ENCODE measurements around the gene NCOA7. TPM values are rescaled to one million over a fixed set of nuclear protein-coding genes. Genes with fewer than 3 reads are reported as not detected.
"Not testable (repeated sequence)": the region's sequence is repeated elsewhere in the genome, so short reads cannot be mapped to it uniquely, and the experiment has no call there.

Gene NCOA7
- total and polyA plus RNA-seq, 5 donors: 5.9 to 18.6 (median 16.9) TPM

DNA sequence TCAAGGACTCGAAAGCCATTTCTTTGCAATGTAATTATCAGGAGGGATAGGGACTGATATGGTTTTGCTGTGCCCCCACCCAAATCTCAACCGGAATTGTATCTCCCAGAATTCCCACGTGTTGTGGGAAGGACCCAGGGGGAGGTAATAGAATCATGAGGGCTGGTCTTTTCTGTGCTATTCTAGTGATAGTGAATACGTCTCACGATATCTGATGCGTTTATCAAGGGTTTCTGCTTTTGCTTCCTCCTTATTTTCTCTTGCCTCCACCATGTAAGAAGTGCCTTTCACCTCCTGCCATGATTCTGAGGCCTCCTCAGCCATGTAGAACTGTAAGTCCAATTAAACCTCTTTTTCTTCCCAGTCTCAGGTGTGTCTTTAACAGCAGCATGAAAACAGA is 160.0 kb downstream of the NCOA7 start:
- not testable (repeated sequence) for H3K27me3 ChIP-seq (ENCODE audit: control insufficient read depth, insufficient read depth); DNase-seq; H3K4me1 ChIP-seq (ENCODE audit: control insufficient read depth, insufficient read depth, low read length); H3K27ac ChIP-seq (ENCODE audit: low read length); H3K4me3 ChIP-seq (ENCODE audit: low read length); H3K9me3 ChIP-seq (ENCODE audit: control insufficient read depth, low read length); ATAC-seq
- intact Hi-C loops (cut with DNase I): loop anchor here in 3 of 4 donors (10.0 kb wide), 3 partner anchors 46 to 146 kb away; no protein-coding TSS in a partner anchor
- WGBS: 76% methylated on average over 6 of the region's 6 CpGs

DNA sequence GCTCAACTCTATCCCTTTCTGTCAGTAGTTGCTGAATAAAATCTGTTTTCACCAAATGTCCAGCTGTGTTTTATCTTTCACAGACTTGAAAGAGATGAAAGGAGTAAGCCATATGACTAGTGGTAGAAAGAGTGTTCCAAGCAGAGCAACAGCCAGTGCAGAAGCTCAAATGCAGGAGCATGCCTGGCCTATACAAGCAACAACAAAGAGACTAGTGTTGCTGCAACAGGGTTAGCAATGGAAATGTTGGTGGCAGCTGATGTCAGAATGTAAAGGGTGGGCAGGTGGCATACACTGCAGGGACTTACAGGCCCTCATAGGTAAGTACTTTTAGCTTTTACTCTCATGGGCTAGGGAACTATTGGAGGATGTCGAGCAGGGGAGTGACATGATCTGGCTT is 160.6 kb downstream of the NCOA7 start:
- 66% methylated on average over 1 of the region's 1 CpG for WGBS
- DNase-seq: no peak
- no peak for ATAC-seq
- intact Hi-C loops (cut with DNase I): loop anchor here in 3 of 4 donors (10.0 kb wide), 3 partner anchors 47 to 147 kb away; no protein-coding TSS in a partner anchor
- Histone ChIP-seq H3K4me3 (ENCODE audit: low read length) (no peak overlapping the region), H3K4me1 (ENCODE audit: control insufficient read depth, insufficient read depth, low read length) (no peaks in the 10 kb centered on the region), H3K9me3 (ENCODE audit: control insufficient read depth, low read length) (no peaks in the 10 kb centered on the region), H3K27ac (ENCODE audit: low read length) (no peak overlapping the region), H3K27me3 (ENCODE audit: control insufficient read depth, insufficient read depth) (no peaks in the 10 kb centered on the region)

DNA sequence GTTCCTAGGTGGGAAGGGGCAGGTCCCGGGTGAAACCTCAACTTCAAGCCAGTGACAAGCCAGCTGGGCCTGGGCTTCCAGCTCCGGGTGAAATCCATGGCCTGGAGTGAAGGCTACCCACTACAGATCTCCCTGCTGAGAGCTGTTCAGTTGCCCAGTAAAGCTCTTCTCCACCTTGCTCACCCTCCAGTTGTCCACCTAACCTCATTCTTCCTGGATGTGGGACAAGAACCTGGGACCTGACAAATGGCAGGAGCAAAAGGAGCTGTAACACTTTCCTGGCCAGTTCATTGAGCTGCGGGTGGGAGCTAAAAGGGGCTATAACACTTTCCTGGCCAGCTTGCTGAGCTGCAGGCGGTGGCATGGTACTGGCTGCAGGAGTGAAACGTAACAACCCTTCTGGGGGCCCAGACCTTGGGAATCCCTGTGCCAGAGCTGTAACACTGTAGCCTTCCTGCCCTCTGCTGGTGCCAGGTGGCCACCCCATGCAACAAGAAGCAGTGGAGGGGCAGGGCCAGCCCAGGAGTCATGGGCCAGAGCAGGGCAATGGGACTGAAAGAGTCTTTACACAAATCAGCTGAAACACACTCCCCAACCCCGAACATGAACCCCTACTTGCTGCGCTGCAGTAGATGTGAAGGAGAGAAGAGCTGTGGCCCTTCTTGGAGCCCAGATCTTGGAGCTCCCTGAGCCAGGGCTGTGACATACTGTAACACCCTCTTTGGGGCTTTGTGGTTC is 162.2 kb downstream of the NCOA7 start:
- ATAC-seq (no peak), DNase-seq (peak in 1 of 3 donors; percentile 46)
- intact Hi-C loops (cut with DNase I): loop anchor here in 3 of 4 donors (10.0 kb wide), 3 partner anchors 48 to 148 kb away; no protein-coding TSS in a partner anchor
- H3K4me1 ChIP-seq (ENCODE audit: control insufficient read depth, insufficient read depth, low read length): no peaks in the 10 kb centered on the region
- 83% methylated on average over 7 of the region's 7 CpGs for WGBS
- H3K27me3 ChIP-seq (ENCODE audit: control insufficient read depth, insufficient read depth): no peaks in the 10 kb centered on the region
- H3K27ac ChIP-seq (ENCODE audit: low read length): no peak overlapping the region
- H3K4me3 ChIP-seq (ENCODE audit: low read length): no peak overlapping the region
- no peaks in the 10 kb centered on the region for H3K9me3 ChIP-seq (ENCODE audit: control insufficient read depth, low read length)

DNA sequence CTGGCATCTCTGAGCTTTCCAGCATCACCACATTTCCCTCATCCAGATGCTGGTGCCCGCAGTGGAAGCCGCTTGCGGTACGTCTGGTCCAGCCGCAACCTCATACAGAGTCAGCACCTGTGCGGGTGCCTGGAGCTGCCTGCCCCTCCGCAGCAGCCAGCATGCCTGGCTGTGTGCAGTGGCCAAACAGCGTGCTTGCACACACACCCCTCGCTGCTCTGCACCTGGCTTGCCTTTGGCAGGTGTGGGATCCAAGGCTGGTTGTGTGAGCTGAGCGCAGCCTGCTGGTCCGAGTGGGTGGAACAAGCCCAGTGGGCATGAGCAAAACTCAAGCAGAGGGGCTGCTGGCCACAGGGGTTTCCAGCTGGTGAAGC is 162.7 kb downstream of the NCOA7 start:
- no peaks in the 10 kb centered on the region for H3K4me1 ChIP-seq (ENCODE audit: control insufficient read depth, insufficient read depth, low read length)
- H3K4me3 ChIP-seq (ENCODE audit: low read length): no peak overlapping the region
- H3K9me3 ChIP-seq (ENCODE audit: control insufficient read depth, low read length): no peaks in the 10 kb centered on the region
- DNase-seq (no peak), ATAC-seq (no peak)
- H3K27ac ChIP-seq (ENCODE audit: low read length): no peak overlapping the region
- intact Hi-C loops (cut with DNase I): loop anchor here in 3 of 4 donors (10.0 kb wide), 3 partner anchors 49 to 149 kb away; no protein-coding TSS in a partner anchor
- 78% methylated on average over 11 of the region's 11 CpGs for WGBS
- no peaks in the 10 kb centered on the region for H3K27me3 ChIP-seq (ENCODE audit: control insufficient read depth, insufficient read depth)

DNA sequence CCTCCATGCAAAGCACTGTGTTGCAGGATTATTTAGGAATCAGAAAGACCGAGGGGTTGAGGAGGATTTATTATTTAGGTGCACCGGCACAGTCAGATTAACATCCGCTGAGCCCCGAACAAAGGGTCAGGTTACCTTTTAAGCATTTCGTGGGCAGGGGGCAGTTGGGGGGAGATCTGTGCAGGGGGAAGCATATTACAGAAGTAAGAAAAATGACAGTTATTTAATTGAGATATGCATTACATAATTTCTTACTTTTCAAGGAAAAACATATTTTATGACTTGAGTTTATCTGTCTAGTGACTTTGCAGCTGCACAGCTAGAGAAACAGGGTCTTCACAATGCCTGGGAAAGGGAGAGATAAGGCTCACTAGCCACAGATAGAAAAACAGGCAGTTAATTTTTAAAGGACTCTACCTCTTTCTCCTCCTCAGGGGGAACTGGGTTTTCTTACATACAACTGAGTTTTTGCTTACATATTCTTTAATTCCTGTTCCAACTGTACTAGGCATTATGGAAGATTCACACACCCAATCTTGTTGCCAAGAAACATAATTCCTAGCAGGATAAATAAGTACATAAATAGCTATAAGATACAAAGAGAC is 164.1 kb downstream of the NCOA7 start:
- ATAC-seq: no peak
- 62% methylated on average over 5 of the region's 5 CpGs for WGBS
- Histone ChIP-seq H3K9me3 (ENCODE audit: control insufficient read depth, low read length) (no peaks in the 10 kb centered on the region), H3K27ac (ENCODE audit: low read length) (no peak overlapping the region), H3K4me1 (ENCODE audit: control insufficient read depth, insufficient read depth, low read length) (peaks cover 2% of the 10 kb centered on the region), H3K4me3 (ENCODE audit: low read length) (no peak overlapping the region), H3K27me3 (ENCODE audit: control insufficient read depth, insufficient read depth) (no peaks in the 10 kb centered on the region)
- intact Hi-C loops (cut with DNase I): loop anchor here (5.0 to 10.0 kb wide), 5 partner anchors 50 to 173 kb away; partner anchors contain the start of gene NCOA7 (in 1 of the 4)
- no peak for DNase-seq

DNA sequence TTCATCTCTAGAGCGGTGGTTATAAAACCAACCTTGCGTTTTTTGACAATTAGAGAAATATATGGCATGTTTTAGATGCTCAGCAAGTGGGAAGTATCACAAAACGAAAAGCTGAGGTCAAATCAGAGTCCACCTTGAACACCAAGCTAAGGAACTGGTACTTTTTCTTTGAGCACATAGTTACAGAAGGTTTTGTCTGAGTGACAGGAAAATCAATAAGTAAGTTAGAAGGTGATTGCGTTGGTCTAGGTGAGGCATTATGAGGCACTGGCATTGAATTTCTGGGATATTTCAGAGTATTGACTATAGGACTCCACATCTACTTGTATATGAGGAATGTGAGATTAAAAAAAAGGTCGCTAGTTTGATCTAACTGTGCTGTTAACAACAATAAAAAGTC is 165.2 kb downstream of the NCOA7 start:
- H3K27me3 ChIP-seq (ENCODE audit: control insufficient read depth, insufficient read depth): no peaks in the 10 kb centered on the region
- H3K4me1 ChIP-seq (ENCODE audit: control insufficient read depth, insufficient read depth, low read length): peaks cover 2% of the 10 kb centered on the region
- intact Hi-C loops (cut with DNase I): loop anchor here (5.0 to 10.0 kb wide), 5 partner anchors 51 to 174 kb away; partner anchors contain the start of gene NCOA7 (in 1 of the 4)
- 44% methylated on average over 5 of the region's 5 CpGs for WGBS
- H3K9me3 ChIP-seq (ENCODE audit: control insufficient read depth, low read length): no peaks in the 10 kb centered on the region
- peak overlapping the region; percentile 60 for H3K4me3 ChIP-seq (ENCODE audit: low read length)
- no peak overlapping the region for H3K27ac ChIP-seq (ENCODE audit: low read length)
- ATAC-seq (no peak), DNase-seq (no peak)

DNA sequence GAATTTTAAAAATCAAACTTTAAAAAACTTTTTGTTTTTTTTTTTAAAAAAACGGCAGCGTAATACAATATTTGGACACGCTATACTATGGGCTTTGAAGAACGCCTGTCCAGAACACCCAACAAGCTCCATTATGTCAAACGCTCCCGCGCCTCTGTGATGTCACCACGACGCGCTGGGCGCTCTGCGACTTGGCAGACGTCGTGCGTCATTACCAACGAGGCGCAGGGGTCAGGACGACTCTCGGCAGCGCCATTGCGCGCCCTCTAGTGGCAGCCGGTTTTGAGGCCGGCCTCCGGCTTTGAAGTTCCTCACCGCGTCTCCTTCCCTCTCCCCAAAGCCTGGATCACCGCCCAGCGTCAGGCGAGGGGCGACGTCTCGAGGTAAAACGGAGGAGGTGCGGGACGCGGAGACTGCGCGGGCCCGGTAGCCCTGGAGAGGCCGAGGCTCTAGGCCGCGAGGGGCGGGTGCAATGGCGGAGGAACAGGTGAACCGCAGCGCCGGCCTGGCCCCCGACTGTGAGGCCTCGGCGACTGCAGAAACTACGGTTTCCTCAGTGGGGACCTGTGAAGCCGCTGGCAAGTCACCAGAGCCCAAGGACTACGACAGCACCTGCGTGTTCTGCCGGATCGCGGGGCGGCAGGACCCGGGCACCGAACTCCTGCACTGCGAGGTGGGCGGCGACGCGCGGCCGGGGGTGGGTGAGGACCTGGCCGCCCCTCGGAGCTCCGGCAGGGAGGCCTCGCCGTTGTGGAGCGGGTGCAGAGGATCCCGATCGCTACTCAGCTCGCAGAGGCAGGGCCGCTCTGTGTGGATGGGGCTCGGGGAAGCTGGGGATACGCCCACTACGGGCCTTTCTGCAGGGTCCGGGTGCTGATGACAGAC is 166.0 kb downstream of the NCOA7 start, which contains the start of gene HINT3:
Gene HINT3, plus strand, starts transcription at position 265 of the 885 bp plus-strand sequence. Its CDS starts 208 bp downstream, at position 473.
- DNase-seq (peak; percentile 99 to 100 (median 99)), ATAC-seq (peak; percentile 97)
- Histone ChIP-seq H3K4me1 (ENCODE audit: control insufficient read depth, insufficient read depth, low read length) (peaks cover 2% of the 10 kb centered on the region), H3K4me3 (ENCODE audit: low read length) (peak within 1 kb of the TSS; percentile 60), H3K27me3 (ENCODE audit: control insufficient read depth, insufficient read depth) (no peaks in the 10 kb centered on the region), H3K27ac (ENCODE audit: low read length) (peak within 1 kb of the TSS; percentile 74), H3K9me3 (ENCODE audit: control insufficient read depth, low read length) (no peaks in the 10 kb centered on the region)
- intact Hi-C loops (cut with DNase I): loop anchor here (5.0 to 10.0 kb wide), 5 partner anchors 52 to 174 kb away; partner anchors contain the start of gene NCOA7 (in 1 of the 4)
- WGBS: under 1% methylated on average over 82 of the region's 82 CpGs

DNA sequence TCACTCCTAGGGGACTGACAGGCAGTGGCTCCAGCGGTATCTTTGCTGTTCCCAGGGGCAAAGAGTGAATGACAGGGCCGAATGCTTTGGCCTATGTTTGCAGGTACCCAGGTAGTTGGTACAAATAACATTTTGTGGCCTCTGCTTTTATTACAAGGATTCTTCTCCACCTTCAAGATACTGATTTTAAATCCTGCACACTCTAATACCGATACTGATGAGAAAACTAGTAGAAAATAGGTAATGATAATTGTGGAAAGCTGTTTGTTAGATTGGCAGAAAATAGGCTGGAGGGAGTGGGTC is 166.6 kb downstream of the NCOA7 start:
- no peaks in the 10 kb centered on the region for H3K9me3 ChIP-seq (ENCODE audit: control insufficient read depth, low read length)
- WGBS: 4% methylated on average over 3 of the region's 3 CpGs
- no peaks in the 10 kb centered on the region for H3K27me3 ChIP-seq (ENCODE audit: control insufficient read depth, insufficient read depth)
- ATAC-seq: no peak
- no peak for DNase-seq
- peaks cover 2% of the 10 kb centered on the region for H3K4me1 ChIP-seq (ENCODE audit: control insufficient read depth, insufficient read depth, low read length)
- peak overlapping the region; percentile 60 for H3K4me3 ChIP-seq (ENCODE audit: low read length)
- intact Hi-C loops (cut with DNase I): loop anchor here (5.0 to 10.0 kb wide), 5 partner anchors 53 to 175 kb away; partner anchors contain the start of gene NCOA7 (in 1 of the 4)
- H3K27ac ChIP-seq (ENCODE audit: low read length): peak overlapping the region; percentile 74

DNA sequence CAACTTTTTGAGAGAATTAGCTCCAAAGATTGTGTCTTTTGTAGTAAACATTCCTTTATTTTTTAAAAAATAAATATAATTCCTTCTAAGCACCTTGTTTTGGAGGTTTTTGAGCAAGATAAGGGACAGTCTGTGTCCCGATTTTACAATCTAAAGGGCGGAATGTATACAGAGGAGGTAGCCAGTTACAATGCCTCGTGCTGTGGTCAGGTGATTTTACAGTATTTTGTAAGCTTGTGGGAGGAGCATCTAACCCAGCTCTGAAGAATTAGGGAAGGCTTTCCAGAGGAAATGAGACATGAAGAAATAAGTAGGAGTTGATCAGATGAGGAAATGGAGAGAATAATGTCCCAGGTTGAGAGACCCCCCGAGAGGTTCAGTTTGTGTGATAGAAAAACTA is 167.1 kb downstream of the NCOA7 start:
- Histone ChIP-seq H3K27me3 (ENCODE audit: control insufficient read depth, insufficient read depth) (no peaks in the 10 kb centered on the region), H3K27ac (ENCODE audit: low read length) (no peak overlapping the region), H3K4me1 (ENCODE audit: control insufficient read depth, insufficient read depth, low read length) (peaks cover 2% of the 10 kb centered on the region), H3K9me3 (ENCODE audit: control insufficient read depth, low read length) (no peaks in the 10 kb centered on the region), H3K4me3 (ENCODE audit: low read length) (peak overlapping the region; percentile 60)
- no peak for DNase-seq
- 34% methylated on average over 4 of the region's 4 CpGs for WGBS
- intact Hi-C loops (cut with DNase I): loop anchor here (5.0 to 10.0 kb wide), 5 partner anchors 53 to 176 kb away; partner anchors contain the start of gene NCOA7 (in 1 of the 4)
- ATAC-seq: peak; percentile 32 to 44

DNA sequence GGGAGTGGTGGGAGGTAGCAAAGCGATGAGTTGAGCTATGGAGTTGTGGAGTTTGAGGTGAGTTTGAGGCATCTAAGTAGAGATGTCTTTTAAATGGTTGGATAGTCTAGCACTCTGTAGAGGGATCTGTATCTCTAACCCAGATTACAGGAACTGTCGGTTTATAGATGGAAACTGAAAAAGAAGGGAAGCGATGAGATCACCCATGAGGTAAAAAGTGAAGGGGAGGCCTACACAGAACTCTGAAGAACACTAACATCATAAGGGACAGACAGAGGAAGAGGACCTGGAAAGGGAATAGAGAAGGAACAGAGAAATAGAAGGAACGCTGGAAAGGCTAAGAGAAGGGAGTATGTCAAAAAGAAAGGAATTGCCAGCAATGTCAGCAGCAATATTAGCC is 168.3 kb downstream of the NCOA7 start:
- Histone ChIP-seq H3K27me3 (ENCODE audit: control insufficient read depth, insufficient read depth) (no peaks in the 10 kb centered on the region), H3K4me1 (ENCODE audit: control insufficient read depth, insufficient read depth, low read length) (peaks cover 2% of the 10 kb centered on the region), H3K27ac (ENCODE audit: low read length) (no peak overlapping the region), H3K4me3 (ENCODE audit: low read length) (no peak overlapping the region), H3K9me3 (ENCODE audit: control insufficient read depth, low read length) (no peaks in the 10 kb centered on the region)
- no peak for DNase-seq
- no peak for ATAC-seq
- intact Hi-C loops (cut with DNase I): loop anchor here (5.0 to 10.0 kb wide), 5 partner anchors 54 to 177 kb away; partner anchors contain the start of gene NCOA7 (in 1 of the 4)
- WGBS: 90% methylated on average over 4 of the region's 4 CpGs
